Sigmoid colon (tissue), 7 donors: ENCODE results near the gene IGFBP2. TPM values are rescaled to one million over a fixed set of nuclear protein-coding genes. Genes with fewer than 3 reads are reported as not detected.

Source experiments
- DNase-seq: peaks from one replicate; pipeline ENCODE4 v3.0.0-alpha.2; 2019
- H3K27ac ChIP-seq, 4 donors: fragments of 200-600 bp; sonication (generic); one replicate each; pipeline ENCODE4 v1.5.1; 2016 to 2019; ENCODE audit warnings: mild to moderate bottlenecking in 1 of 4
- H3K27me3 ChIP-seq, 3 donors: fragments of 200-600 bp; sonication (generic); one replicate each; pipeline ENCODE4 v1.5.1; 2019; ENCODE audit warnings: mild to moderate bottlenecking in 1 of 3
- H3K36me3 ChIP-seq, 4 donors: fragments of 200-600 bp; sonication (generic); one replicate each; pipeline ENCODE4 v1.5.1; 2016 to 2019
- H3K4me1 ChIP-seq, 4 donors: fragments of 200-600 bp; sonication (generic); one replicate each; pipeline ENCODE4 v1.5.1; 2017 to 2019
- H3K4me3 ChIP-seq, 4 donors: fragments of 200-600 bp; sonication (generic); one replicate each; pipeline ENCODE4 v1.5.1; 2017 to 2019; ENCODE audit warnings: mild to moderate bottlenecking in 2 of 4, moderate library complexity in 1 of 4
- H3K9me3 ChIP-seq, 4 donors: fragments of 200-600 bp in 3 of 4; sonication (generic) in 3 of 4; one replicate each; pipeline versions ENCODE4 v1.5.1 to v1.6.1; 2013 to 2019
- CTCF ChIP-seq, 4 experiments: fragments of 450-650 bp in 3 of 4; fragments of 200-600 bp in 1 of 4; IDR thresholded peaks; one replicate each; pipeline ENCODE4 v1.5.1; 2016 to 2019; ENCODE audit warnings: antibody characterized with exemption in 4 of 4, mild to moderate bottlenecking in 3 of 4, moderate library complexity in 2 of 4
- EP300 ChIP-seq, 4 donors: sonication (generic); formaldehyde crosslinking; IDR thresholded peaks; one replicate each; pipeline ENCODE4 v1.6.1; 2017; ENCODE audit warnings: antibody characterized with exemption in 4 of 4
- POLR2A ChIP-seq, 2 donors: fragments of 450-650 bp; IDR thresholded peaks; one replicate each; pipeline ENCODE4 v1.6.1; 2016; ENCODE audit warnings: antibody characterized with exemption in 2 of 2, mild to moderate bottlenecking in 2 of 2, moderate library complexity in 2 of 2
- POLR2AphosphoS5 ChIP-seq, 4 donors: sonication (generic); formaldehyde crosslinking; IDR thresholded peaks; one replicate each; pipeline ENCODE4 v1.6.1; 2017; ENCODE audit warnings: antibody characterized with exemption in 4 of 4
- WGBS, 2 donors: extraction: QIAGEN DNeasy Blood & Tissue Kit; methylation state at CpG; one replicate each; pipeline ENCODE4 v1.1.7; 2013; 5-methylcytosine and 5-hydroxymethylcytosine counted together
- intact Hi-C: fragments of 100-400 bp; cut with DNase I; formaldehyde crosslinking; loops from one replicate; pipeline ENCODE4 v1.15.1; 2023
- polyA plus RNA-seq, 3 donors: library from polyadenylated mRNA; stranded (reverse); fragments of 200-250 nt; gene quantifications; one replicate each; pipeline ENCODE4 v1.2.3, GENCODE V29; 2013
- total RNA-seq, 4 donors: library from RNA; depleted of rRNA; stranded (reverse); fragments of >200 nt; gene quantifications; one replicate each; pipeline ENCODE4 v1.1.0, GENCODE V29; 2016
- donor health status: healthy with polysubstance abuse.
- donor health status: Bipolar disorder and iron deficiency.
- donor health status: healthy.

Gene IGFBP2
- total and polyA plus RNA-seq, 7 donors: 6.3 to 45.7 (median 30.8) TPM

DNA sequence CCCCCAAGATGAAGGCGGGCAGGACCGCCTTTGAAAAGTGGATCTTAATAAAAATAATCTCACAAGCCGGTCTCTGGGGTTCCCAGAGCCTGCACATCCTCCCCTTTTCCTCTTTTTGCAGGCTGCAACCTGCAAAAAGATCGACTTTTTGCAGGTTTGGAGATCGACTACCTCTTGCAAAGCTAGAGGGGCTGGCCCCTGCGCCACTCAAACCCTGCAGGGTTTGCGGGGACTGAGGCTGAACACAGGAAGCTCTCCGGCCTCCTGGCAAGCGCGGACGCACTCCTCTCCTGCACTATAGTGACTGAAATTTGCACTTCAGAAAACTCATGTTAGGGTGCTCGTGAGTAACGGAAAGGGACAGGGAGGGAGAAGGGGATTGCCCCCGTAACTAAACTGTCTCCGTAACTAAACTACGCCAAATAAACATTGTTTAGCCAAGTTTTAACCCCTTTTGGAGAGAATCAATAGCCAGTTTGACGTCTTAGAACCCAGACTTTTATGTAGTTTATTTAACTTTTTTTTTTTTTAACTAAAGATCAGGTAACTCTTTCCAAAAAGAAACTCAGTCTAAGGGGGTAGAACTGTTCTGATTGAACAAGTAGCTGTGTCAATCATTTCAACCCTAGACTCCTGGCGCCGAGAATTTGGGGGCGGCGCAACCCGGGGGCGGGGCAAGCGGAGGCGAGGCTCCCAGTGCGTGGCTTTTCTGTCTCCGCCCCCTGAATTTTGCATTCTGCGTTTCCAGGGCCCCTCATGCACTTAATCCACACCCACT is 59.6 kb downstream of the IGFBP2 start:
- Histone ChIP-seq H3K4me1 (peaks cover 0 to 79% (median 55%) of the 10 kb centered on the region in 4 donors), H3K27ac (peak overlapping the region; percentile 85 to 93 (median 92)), H3K36me3 (peaks cover 0 to 26% (median 10%) of the 10 kb centered on the region in 4 donors), H3K4me3 (peak overlapping the region; percentile 59 to 85 (median 78)), H3K9me3 (no peaks in the 10 kb centered on the region), H3K27me3 (no peaks in the 10 kb centered on the region)
- WGBS, 2 donors: 1% methylated on average over 28 of the region's 28 CpGs
- DNase-seq: peak; percentile 97
- intact Hi-C loops: loop anchor here (5.0 to 10.0 kb wide), 5 partner anchors 282 to 944 kb away; no protein-coding TSS in a partner anchor
- no peak for TF ChIP-seq EP300 (IDR thresholded peaks at IDR 0.05)
- peak in 3 of 4 donors; percentile 57 to 70 (median 57) for TF ChIP-seq POLR2AphosphoS5 (IDR thresholded peaks at IDR 0.05)

DNA sequence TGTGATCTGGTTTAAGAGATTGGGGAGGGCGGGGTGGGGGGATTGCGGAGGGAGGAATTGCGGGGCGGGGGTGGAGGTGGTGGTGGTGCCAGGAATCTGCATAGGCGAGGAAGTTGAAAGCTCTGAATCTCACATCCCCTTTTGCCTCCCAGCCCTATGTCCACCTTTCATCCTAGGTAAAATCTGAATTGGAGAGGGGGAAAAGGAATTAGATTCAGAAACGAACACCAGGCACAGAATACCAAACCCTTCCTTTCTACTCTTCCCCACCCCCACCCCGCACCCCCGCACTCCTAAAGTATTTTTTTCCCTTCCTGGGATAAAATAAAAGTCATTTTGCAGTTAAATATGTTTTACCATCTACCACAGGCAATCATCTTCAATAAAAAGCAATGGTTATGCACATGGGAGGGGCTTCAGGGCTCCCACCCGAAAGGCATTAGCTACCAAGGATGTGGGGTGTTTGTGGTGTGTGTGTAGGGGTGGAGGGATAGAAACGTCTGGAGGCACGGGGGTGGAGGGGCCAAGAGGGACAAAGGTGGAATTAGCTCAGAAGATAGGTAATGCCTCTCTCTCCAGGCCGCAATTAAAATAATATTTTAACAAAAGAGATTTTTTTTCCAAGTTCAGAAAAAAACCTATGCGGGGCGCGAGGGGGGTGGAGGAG is 60.3 kb downstream of the IGFBP2 start:
- Histone ChIP-seq H3K9me3 (no peaks in the 10 kb centered on the region), H3K4me3 (peak overlapping the region; percentile 59 to 85 (median 78)), H3K4me1 (peaks cover 0 to 77% (median 52%) of the 10 kb centered on the region in 4 donors), H3K36me3 (peaks cover 0 to 19% (median 10%) of the 10 kb centered on the region in 4 donors), H3K27me3 (no peaks in the 10 kb centered on the region), H3K27ac (peak overlapping the region; percentile 85 to 93 (median 92))
- TF ChIP-seq CTCF (IDR thresholded peaks at IDR 0.05) (no peak), POLR2AphosphoS5 (IDR thresholded peaks at IDR 0.05) (peak in 1 of 4 donors; percentile 62)
- intact Hi-C loops: loop anchor here (5.0 to 10.0 kb wide), 5 partner anchors 281 to 944 kb away; no protein-coding TSS in a partner anchor
- peak; percentile 70 for DNase-seq
- WGBS, 2 donors: 4 to 5% methylated on average over 15 of the region's 15 CpGs

GRCh38 chr2:216694082-216694825 is 61.0 kb downstream of the IGFBP2 start:
- peaks cover 0 to 77% (median 52%) of the 10 kb centered on the region in 4 donors for H3K4me1 ChIP-seq
- H3K27me3 ChIP-seq: no peaks in the 10 kb centered on the region
- H3K36me3 ChIP-seq: peaks cover 0 to 12% (median 9%) of the 10 kb centered on the region in 4 donors
- 1 to 2% methylated on average over 59 of the region's 59 CpGs for WGBS, 2 donors
- no peaks in the 10 kb centered on the region for H3K9me3 ChIP-seq
- H3K27ac ChIP-seq: peak overlapping the region; percentile 85 to 93 (median 92)
- peak overlapping the region; percentile 59 to 85 (median 78) for H3K4me3 ChIP-seq
- peak; percentile 89 for DNase-seq
- intact Hi-C loops: loop anchor here (5.0 to 10.0 kb wide), 5 partner anchors 281 to 943 kb away; no protein-coding TSS in a partner anchor
- TF ChIP-seq POLR2A (IDR thresholded peaks at IDR 0.05) (peak; percentile 32 to 54), POLR2AphosphoS5 (IDR thresholded peaks at IDR 0.05) (peak in 3 of 4 donors; percentile 66 to 83 (median 69)), CTCF (IDR thresholded peaks at IDR 0.05) (no peak)

GRCh38 chr2:216694826-216695217 is 61.6 kb downstream of the IGFBP2 start:
- DNase-seq: peak; percentile 68
- peak overlapping the region; percentile 85 to 93 (median 92) for H3K27ac ChIP-seq
- intact Hi-C loops: loop anchor here (1.0 to 10.0 kb wide), 9 partner anchors 132 to 1062 kb away; no protein-coding TSS in a partner anchor
- 10 to 11% methylated on average over 10 of the region's 10 CpGs for WGBS, 2 donors
- peak overlapping the region; percentile 59 to 85 (median 78) for H3K4me3 ChIP-seq
- peaks cover 0 to 77% (median 52%) of the 10 kb centered on the region in 4 donors for H3K4me1 ChIP-seq
- no peak for TF ChIP-seq POLR2A (IDR thresholded peaks at IDR 0.05)
- no peak for TF ChIP-seq CTCF (IDR thresholded peaks at IDR 0.05)
- TF ChIP-seq EP300 (IDR thresholded peaks at IDR 0.05): no peak
- TF ChIP-seq POLR2AphosphoS5 (IDR thresholded peaks at IDR 0.05): no peak
- H3K27me3 ChIP-seq: no peaks in the 10 kb centered on the region
- H3K9me3 ChIP-seq: no peaks in the 10 kb centered on the region
- H3K36me3 ChIP-seq: peaks cover 0 to 6% (median 3%) of the 10 kb centered on the region in 4 donors
